SK-N-MC (cell line): ENCODE data around the gene ATMIN.

Experiments used
- DNase-seq: peaks from one replicate; pipeline ENCODE4 v3.0.0-alpha.2; 2011; ENCODE audit warnings: low read depth, low spot score
- H3K27ac ChIP-seq: fragments of 200-600 bp; sonication (generic); 2 replicates; pipeline ENCODE4 v1.5.1; 2016; ENCODE audit warnings: mixed run types
- H3K36me3 ChIP-seq: fragments of 200-600 bp; sonication (generic); 2 replicates; pipeline ENCODE4 v1.6.1; 2017; ENCODE audit warnings: antibody characterized with exemption, low read length, mixed read lengths; ENCODE audit not compliant: insufficient read depth
- H3K4me3 ChIP-seq: fragments of 200-600 bp; sonication (generic); 2 replicates; pipeline ENCODE4 v1.5.1; 2016
- H3K9ac ChIP-seq: fragments of 200-600 bp; sonication (generic); 2 replicates; pipeline ENCODE4 v1.8.0; 2017; ENCODE audit warnings: mixed run types, mixed read lengths; ENCODE audit not compliant: insufficient read length
- H3K9me3 ChIP-seq: fragments of 200-600 bp; sonication (generic); 2 replicates; pipeline ENCODE4 v1.6.1; 2017; ENCODE audit warnings: low read depth, mild to moderate bottlenecking, antibody characterized with exemption, low read length, moderate library complexity, mixed read lengths
- EZH2 ChIP-seq: fragments of 200-600 bp; sonication (generic); IDR thresholded peaks from one replicate; pipeline ENCODE4 v1.6.1; 2017; ENCODE audit warnings: antibody characterized with exemption
- FOXP2 ChIP-seq: optimal IDR thresholded peaks from 2 replicates; pipeline ENCODE3; 2011; ENCODE audit warnings: mild to moderate bottlenecking, moderate library complexity; ENCODE audit not compliant: insufficient read depth; ENCODE audit errors: extremely low read length, control extremely low read depth
- POLR2AphosphoS5 ChIP-seq: IDR thresholded peaks from 2 replicates; pipeline ENCODE4 v1.6.1; 2012; ENCODE audit warnings: mild to moderate bottlenecking, low read depth, low read length, borderline replicate concordance

Gene ATMIN

GRCh38 chr16:81088836-81089235 is 53.2 kb downstream of the ATMIN start:
- no peak overlapping the region for H3K27ac ChIP-seq
- no peak for TF ChIP-seq EZH2
- TF ChIP-seq FOXP2 = no peak
- TF ChIP-seq POLR2AphosphoS5 = no peak
- H3K9me3 ChIP-seq = no peaks in the 10 kb centered on the region
- H3K9ac ChIP-seq = no peak overlapping the region
- H3K4me3 ChIP-seq = no peak overlapping the region
- H3K36me3 ChIP-seq = no peaks in the 10 kb centered on the region; the same call in 1 of the 2 replicates
- no peak for DNase-seq

GRCh38 chr16:81094771-81095251 is 59.2 kb downstream of the ATMIN start:
- TF ChIP-seq FOXP2 (no peak), EZH2 (no peak), POLR2AphosphoS5 (no peak)
- Histone ChIP-seq H3K4me3 (peak overlapping the region; percentile 79), H3K36me3 (no peaks in the 10 kb centered on the region), H3K9me3 (no peaks in the 10 kb centered on the region), H3K27ac (no peak overlapping the region), H3K9ac (no peak overlapping the region)
- DNase-seq = no peak

- Histone ChIP-seq H3K9ac (peak overlapping the region; percentile 35), H3K27ac (no peak overlapping the region), H3K9me3 (no peaks in the 10 kb centered on the region), H3K36me3 (no peaks in the 10 kb centered on the region), H3K4me3 (peak overlapping the region; percentile 79)
- no peak for DNase-seq
- TF ChIP-seq POLR2AphosphoS5 (no peak), FOXP2 (no peak), EZH2 (no peak)
These were observed 60.0 kb downstream of the ATMIN start for GRCh38 chr16:81095653-81095952.

- no peak within 1 kb of the TSS for H3K27ac ChIP-seq
- TF ChIP-seq EZH2 = no peak
- peak; percentile 35 for DNase-seq
- no peaks in the 10 kb centered on the region for H3K9me3 ChIP-seq
- peak within 1 kb of the TSS; percentile 35 for H3K9ac ChIP-seq
- H3K4me3 ChIP-seq = peak within 1 kb of the TSS; percentile 79
- no peaks in the 10 kb centered on the region for H3K36me3 ChIP-seq
These were observed 60.5 kb downstream of the ATMIN start, which contains the start of gene GCSH for GRCh38 chr16:81095953-81096714. TSS of gene GCSH (minus strand) at chr16:81096395. CDS start at chr16:81096278, 117 bp downstream.

- no peak for DNase-seq
- Histone ChIP-seq H3K27ac (no peak overlapping the region), H3K36me3 (no peaks in the 10 kb centered on the region), H3K9ac (no peak overlapping the region), H3K9me3 (no peaks in the 10 kb centered on the region), H3K4me3 (peak overlapping the region; percentile 56)
- TF ChIP-seq EZH2 (no peak), FOXP2 (no peak), POLR2AphosphoS5 (no peak)
These were observed 61.1 kb downstream of the ATMIN start for GRCh38 chr16:81096715-81097208.
